IMR-90 (cell line): ENCODE data around the gene TCAP. TPM values are rescaled to one million over a fixed set of nuclear protein-coding genes. Genes with fewer than 3 reads are reported as not detected.
A peak's percentile ranks its signal among the peaks of the same experiment; 100 is the strongest.

Experiments used
- ATAC-seq: fragments of 200-7000 bp; cut with Tn5 transposase; 2 replicates; pipeline ENCODE4 v1.9.1; 2020; ENCODE audit warnings: low read depth, mild to moderate bottlenecking, moderate library complexity
- BruUV-seq: library from RNA; stranded (reverse); fragments of 400-500 nt; replicated peaks from 2 replicates; lab custom pipeline; 2021; lab: Mats Ljungman, UMichigan
- CTCF ChIA-PET: fragments of 300-600 bp; formaldehyde crosslinking; extraction: SDS; loops from one replicate; lab custom pipeline; 2021; ENCODE audit warnings: antibody characterized with exemption; lab: Yijun Ruan, JAX
- POLR2A ChIA-PET: fragments of 300-600 bp; sonication (Branson Sonifier 250); formaldehyde crosslinking; loops from one replicate; lab custom pipeline; 2022; ENCODE audit warnings: antibody characterized with exemption; ENCODE audit not compliant: unreplicated experiment; lab: Charles Lee
- DNase-seq: peaks from one replicate; pipeline ENCODE4 v3.0.0; 2013
- H2AFZ ChIP-seq: replicated peaks from 2 replicates; pipeline ENCODE3; 2013; ENCODE audit warnings: low read length, mild to moderate bottlenecking; ENCODE audit not compliant: poor library complexity
- H2AK5ac ChIP-seq: 2 replicates; pipeline ENCODE4 v1.6.1; 2013; ENCODE audit warnings: low read depth, low read length, inconsistent platforms
- H2AK9ac ChIP-seq: replicated peaks from 2 replicates; pipeline ENCODE3; 2013; ENCODE audit warnings: mild to moderate bottlenecking, low read depth, low read length, moderate library complexity; ENCODE audit not compliant: poor library complexity
- H2BK120ac ChIP-seq: 2 replicates; pipeline ENCODE4 v1.6.1; 2013; ENCODE audit warnings: low read depth, low read length, inconsistent platforms
- H2BK15ac ChIP-seq: 3 replicates; pipeline ENCODE4 v1.6.1; 2013; ENCODE audit warnings: low read depth, low read length, inconsistent platforms
- H2BK20ac ChIP-seq: 2 replicates; pipeline ENCODE4 v1.6.1; 2013; ENCODE audit warnings: low read depth, mild to moderate bottlenecking, inconsistent platforms, low read length, moderate library complexity
- H2BK5ac ChIP-seq: 2 replicates; pipeline ENCODE4 v1.6.1; 2013; ENCODE audit warnings: mild to moderate bottlenecking, low read depth, low read length, inconsistent platforms; ENCODE audit not compliant: poor library complexity, severe bottlenecking
- H3K14ac ChIP-seq: replicated peaks from 2 replicates; pipeline ENCODE4 v1.6.1; 2013; ENCODE audit warnings: low read depth, low read length, inconsistent platforms
- H3K18ac ChIP-seq: 2 replicates; pipeline ENCODE4 v1.6.1; 2013; ENCODE audit warnings: low read depth, low read length, control low read depth
- H3K23ac ChIP-seq: 2 replicates; pipeline ENCODE4 v1.6.1; 2013; ENCODE audit warnings: low read depth, low read length, inconsistent platforms
- H3K27ac ChIP-seq: 2 replicates; pipeline ENCODE4 v1.5.1; 2013; ENCODE audit warnings: mild to moderate bottlenecking, control low read depth, low read length; ENCODE audit not compliant: insufficient read depth
- H3K27me3 ChIP-seq: 2 replicates; pipeline ENCODE4 v1.6.1; 2013; ENCODE audit warnings: low read length; ENCODE audit not compliant: control insufficient read depth, insufficient read depth
- H3K36me3 ChIP-seq: 2 replicates; pipeline ENCODE4 v1.6.1; 2013; ENCODE audit warnings: low read length, mixed read lengths; ENCODE audit not compliant: control insufficient read depth, insufficient read depth
- H3K4ac ChIP-seq: 2 replicates; pipeline ENCODE4 v1.6.1; 2013; ENCODE audit warnings: low read depth, low read length, inconsistent platforms
- H3K4me1 ChIP-seq: 2 replicates; pipeline ENCODE4 v1.6.1; 2013; ENCODE audit warnings: low read length, mixed read lengths; ENCODE audit not compliant: control insufficient read depth, insufficient read depth
- H3K4me2 ChIP-seq: 2 replicates; pipeline ENCODE4 v1.6.1; 2013; ENCODE audit warnings: low read depth, mild to moderate bottlenecking, control low read depth, low read length, moderate library complexity
- H3K4me3 ChIP-seq: 2 replicates; pipeline ENCODE4 v1.5.1; 2013; ENCODE audit warnings: low read depth, mild to moderate bottlenecking, control low read depth, low read length, moderate library complexity; ENCODE audit not compliant: insufficient read depth
- H3K56ac ChIP-seq: 2 replicates; pipeline ENCODE4 v1.6.1; 2013; ENCODE audit warnings: low read length, inconsistent platforms; ENCODE audit not compliant: insufficient read depth; ENCODE audit errors: extremely low read depth
- H3K79me1 ChIP-seq, 2 experiments: 2 replicates each; pipeline ENCODE4 v1.6.1; 2013; ENCODE audit warnings: low read length in 2 of 2, inconsistent platforms in 1 of 2, low read depth in 1 of 2
- H3K9ac ChIP-seq: 2 replicates; pipeline ENCODE4 v1.6.1; 2013; ENCODE audit warnings: low read depth, low read length, control low read depth
- H3K9me1 ChIP-seq: 2 replicates; pipeline ENCODE4 v1.6.1; 2013; ENCODE audit warnings: low read length, inconsistent platforms; ENCODE audit not compliant: insufficient read depth
- H3K9me3 ChIP-seq: 2 replicates; pipeline ENCODE4 v1.6.1; 2013; ENCODE audit warnings: low read length; ENCODE audit not compliant: control insufficient read depth, insufficient read depth
- H4K20me1 ChIP-seq: 2 replicates; pipeline ENCODE4 v1.6.1; 2013; ENCODE audit warnings: low read length, inconsistent platforms; ENCODE audit not compliant: insufficient read depth
- H4K5ac ChIP-seq: 2 replicates; pipeline ENCODE4 v1.6.1; 2013; ENCODE audit warnings: mild to moderate bottlenecking, low read depth, low read length, control low read depth
- H4K8ac ChIP-seq, 2 experiments: 2 replicates each; pipeline ENCODE4 v1.6.1; 2013; ENCODE audit warnings: low read depth in 2 of 2, low read length in 2 of 2, control low read depth in 1 of 2, inconsistent platforms in 1 of 2
- H4K91ac ChIP-seq: 2 replicates; pipeline ENCODE4 v1.6.1; 2013; ENCODE audit warnings: low read depth, low read length, inconsistent platforms; ENCODE audit not compliant: insufficient read depth
- MAZ ChIP-seq: IDR thresholded peaks from 2 replicates; pipeline ENCODE4 v1.6.1; 2012; ENCODE audit warnings: low read depth, mild to moderate bottlenecking, low read length, improper control_type of control experiment, moderate library complexity, borderline replicate concordance
- USF2 ChIP-seq: fragments of 150-350 bp; IDR thresholded peaks from 2 replicates; pipeline ENCODE4 v1.6.1; 2017; ENCODE audit warnings: mild to moderate bottlenecking, antibody characterized with exemption, low read length, low read depth
- WGBS, 2 experiments: methylation state at CpG; one replicate each; pipeline versions ENCODE4 v1.1.5 to v1.1.7; 2013; ENCODE audit warnings: missing lambda C conversion rate in 2 of 2; ENCODE audit not compliant: insufficient read length in 1 of 2; ENCODE audit errors: extremely low coverage in 2 of 2; 5-methylcytosine and 5-hydroxymethylcytosine counted together
- dilution Hi-C: fragments of 300-500 bp; cut with HindIII; formaldehyde crosslinking; loops from one replicate; pipeline ENCODE4 v1.14.3; 2018; ENCODE audit warnings: low sequenced_read_pairs; ENCODE audit not compliant: unreplicated experiment
- in situ Hi-C: fragments of 300-500 bp; cut with MboI; formaldehyde crosslinking; loops from 3 replicates; pipeline ENCODE4 v1.14.3; 2019; ENCODE audit warnings: low sequenced_read_pairs, inconsistent platforms, mixed read lengths
- intact Hi-C: fragments of 100-400 bp; cut with micrococcal nuclease; formaldehyde crosslinking; loops from 2 replicates; pipeline ENCODE4 v1.10.0; 2022
- polyA plus RNA-seq, 3 experiments: library from polyadenylated mRNA; depleted of rRNA; stranded (reverse); fragments of >200 nt; gene quantifications; 2 replicates each; pipeline ENCODE4 v1.2.3, GENCODE V29; 2012; ENCODE audit warnings: low replicate concordance in 1 of 3
- total RNA-seq: library from RNA; depleted of rRNA; stranded (reverse); fragments of >200 nt; gene quantifications from 2 replicates; pipeline ENCODE4 v1.2.3, GENCODE V29; 2012

TCAP gene
- total and polyA plus RNA-seq, 2 of the 4 experiments (the other 2 are of a cell fraction) = under 0.01 to 0.21 TPM

GRCh38 chr17:39666231-39666600, 1.1 kb downstream of the TCAP start:
- Histone ChIP-seq H3K9ac (no peak overlapping the region), H3K4me2 (no peak overlapping the region), H3K27ac (no peak overlapping the region), H3K14ac (no peak overlapping the region), H3K4ac (no peak overlapping the region), H2BK120ac (no peak overlapping the region), H3K9me1 (no peaks in the 10 kb centered on the region), H3K79me1 (no peaks in the 10 kb centered on the region), H3K4me3 (no peak overlapping the region), H3K56ac (no peak overlapping the region), H4K8ac (no peak overlapping the region), H3K27me3 (peaks cover 34% of the 10 kb centered on the region), H3K4me1 (peaks cover 7% of the 10 kb centered on the region; the same call in 1 of the 2 replicates), H3K9me3 (no peaks in the 10 kb centered on the region), H3K18ac (no peak overlapping the region), H4K20me1 (no peaks in the 10 kb centered on the region; the same call in none of the 2 replicates), H3K36me3 (peaks cover 10% of the 10 kb centered on the region), H4K91ac (no peak overlapping the region), H2AK5ac (no peak overlapping the region), H4K5ac (no peak overlapping the region), H3K23ac (no peak overlapping the region), H2BK5ac (no peak overlapping the region), H2AFZ (no peak overlapping the region), H2AK9ac (peak overlapping the region; percentile 24), H2BK15ac (no peak overlapping the region), H2BK20ac (no peak overlapping the region)
- dilution Hi-C loops = no loop called here
- DNase-seq (no peak), ATAC-seq (no peak)
- intact Hi-C loops = no loop called here
- CTCF ChIA-PET = interaction anchor here (0.9 to 1.7 kb wide), 3 partner anchors 25 to 45 kb away, joined by 3 to 4 read pairs (median 3); no protein-coding TSS in a partner anchor
- POLR2A ChIA-PET = no interaction called here
- TF ChIP-seq USF2 (no peak), MAZ (no peak)
- in situ Hi-C loops = no loop called here
- WGBS, 2 experiments = no CpG with 5 or more reads among the region's 2 CpGs
- BruUV-seq = no TSS peak
